T-cell (primary cell): Measurements from ENCODE around the gene DMXL2. TPM values are rescaled to one million over a fixed set of nuclear protein-coding genes. Genes with fewer than 3 reads are reported as not detected.

Source experiments
- ATAC-seq, 4 experiments: fragments of 200-7000 bp in 3 of 4; fragments of 150-1000 bp in 1 of 4; cut with Tn5 transposase; replicated peaks in 1 of 4; 1 replicate in 3 of 4; 2 replicates in 1 of 4; pipeline ENCODE4 v1.10.0; 2021; ENCODE audit warnings: moderate library complexity in 3 of 4, mild to moderate bottlenecking in 2 of 4, moderate number of reproducible peaks in 1 of 4
- CTCF ChIA-PET, 2 donors: fragments of 300-600 bp; sonication (Branson Sonifier 250); formaldehyde crosslinking; loops; one replicate each; lab custom pipeline; 2022; ENCODE audit warnings: antibody characterized with exemption in 2 of 2; lab: Charles Lee
- POLR2A ChIA-PET, 2 donors: fragments of 300-600 bp; sonication (Branson Sonifier 250); formaldehyde crosslinking; loops; one replicate each; lab custom pipeline; 2022; ENCODE audit warnings: antibody characterized with exemption in 2 of 2; lab: Charles Lee
- DNase-seq, 35 experiments: peaks; one replicate each; pipeline versions ENCODE4 v3.0.0 to v3.0.0-alpha.2; 2013 to 2023
- H3K27ac ChIP-seq: one replicate; pipeline ENCODE4 v1.5.1; 2013; ENCODE audit warnings: low read length
- H3K27me3 ChIP-seq, 2 experiments: replicated peaks in 1 of 2; 1 replicate in 1 of 2; 2 replicates in 1 of 2; pipeline versions ENCODE4 v1.6.1 to v1.7.0; 2013; ENCODE audit warnings: low read length in 1 of 2, mixed read lengths in 1 of 2; ENCODE audit not compliant: control insufficient read depth in 2 of 2, insufficient read depth in 2 of 2; ENCODE audit errors: extremely low read depth in 1 of 2
- H3K36me3 ChIP-seq, 2 donors: 1 replicate in 1 of 2; 2 replicates in 1 of 2; pipeline versions ENCODE4 v1.6.1 to v1.7.0; 2013; ENCODE audit warnings: low read length in 1 of 2; ENCODE audit not compliant: control insufficient read depth in 2 of 2, insufficient read depth in 1 of 2; ENCODE audit errors: extremely low read depth in 1 of 2
- H3K4me1 ChIP-seq, 2 experiments: 1 replicate in 1 of 2; 2 replicates in 1 of 2; pipeline versions ENCODE4 v1.6.1 to v1.7.0; 2013; ENCODE audit warnings: low read length in 2 of 2, mixed read lengths in 1 of 2; ENCODE audit not compliant: insufficient read depth in 2 of 2, control insufficient read depth in 1 of 2; ENCODE audit errors: extremely low read depth in 1 of 2
- H3K4me3 ChIP-seq, 2 donors: 1 replicate in 1 of 2; 2 replicates in 1 of 2; pipeline versions ENCODE4 v1.5.1 to v1.7.0; 2013; ENCODE audit warnings: mild to moderate bottlenecking in 2 of 2, low read length in 1 of 2, moderate library complexity in 1 of 2; ENCODE audit not compliant: control insufficient read depth in 1 of 2; ENCODE audit errors: extremely low read depth in 1 of 2
- H3K9me3 ChIP-seq: 2 replicates; pipeline ENCODE4 v1.7.0; 2013
- H3K27ac Mint-ChIP-seq, 2 donors: one replicate each; pipeline ENCODE4 v1.8.0; 2020 to 2021; ENCODE audit warnings: mild to moderate bottlenecking in 2 of 2, mixed read lengths in 2 of 2
- H3K27me3 Mint-ChIP-seq, 2 donors: one replicate each; pipeline ENCODE4 v1.8.0; 2021 to 2022; ENCODE audit warnings: mixed read lengths in 2 of 2
- H3K36me3 Mint-ChIP-seq: one replicate; pipeline ENCODE4 v1.8.0; 2021; ENCODE audit warnings: mixed read lengths
- H3K4me1 Mint-ChIP-seq, 3 donors: one replicate each; pipeline ENCODE4 v1.8.0; 2020 to 2022; ENCODE audit warnings: mixed read lengths in 3 of 3, mild to moderate bottlenecking in 1 of 3
- H3K4me3 Mint-ChIP-seq, 3 donors: one replicate each; pipeline ENCODE4 v1.8.0; 2020 to 2022; ENCODE audit warnings: mild to moderate bottlenecking in 3 of 3, mixed read lengths in 3 of 3, moderate library complexity in 3 of 3
- H3K9me3 Mint-ChIP-seq, 3 donors: one replicate each; pipeline ENCODE4 v1.8.0; 2020 to 2022; ENCODE audit warnings: mixed read lengths in 3 of 3
- WGBS: methylation state at CpG from one replicate; pipeline ENCODE4 v1.1.5; 2013; ENCODE audit warnings: missing lambda C conversion rate; ENCODE audit not compliant: insufficient coverage; 5-methylcytosine and 5-hydroxymethylcytosine counted together
- total RNA-seq, 35 experiments: library from RNA in 6 of 35; stranded (reverse) in 6 of 35; fragments of 120-200 nt in 1 of 35; gene quantifications; one replicate each; pipeline versions ENCODE4 v1.2.1 to v1.2.4 and lab custom pipeline; 2013 to 2026

Gene DMXL2
- total RNA-seq, 5 donors from 2014 or later (not counting 1 experiment from before 2014, with no cell fraction given): 3.2 to 6.1 (median 4.6) TPM

- no peaks in the 10 kb centered on the region for H3K36me3 ChIP-seq
- Mint-ChIP-seq H3K27ac (no peak overlapping the region), H3K4me3 (no peak overlapping the region), H3K9me3 (no peaks in the 10 kb centered on the region), H3K36me3 (no peaks in the 10 kb centered on the region), H3K4me1 (no peaks in the 10 kb centered on the region), H3K27me3 (peaks cover 10 to 25% of the 10 kb centered on the region in 2 donors)
- no peaks in the 10 kb centered on the region for H3K4me1 ChIP-seq
- POLR2A ChIA-PET: no interaction called here
- no peaks in the 10 kb centered on the region for H3K9me3 ChIP-seq
- H3K27me3 ChIP-seq: peaks cover 2 to 8% of the 10 kb centered on the region in 2 experiments
- ATAC-seq: no peak
- no peak overlapping the region for H3K4me3 ChIP-seq
- WGBS: 79% methylated on average over 2 of the region's 9 CpGs
- CTCF ChIA-PET: interaction anchor here in 1 of 2 donors (0.6 kb wide), 1 partner anchor 83 kb away, joined by 3 read pairs; no protein-coding TSS in a partner anchor
- no peak overlapping the region for H3K27ac ChIP-seq
- DNase-seq: no peak
Measured at GRCh38 chr15:51403946-51404695, 218.4 kb downstream of the DMXL2 start.

GRCh38 chr15:51403072-51403878, 219.3 kb downstream of the DMXL2 start:
- no peak for DNase-seq
- H3K27me3 ChIP-seq: peaks cover 2 to 8% of the 10 kb centered on the region in 2 experiments
- Mint-ChIP-seq H3K36me3 (no peaks in the 10 kb centered on the region), H3K4me3 (no peak overlapping the region), H3K9me3 (no peaks in the 10 kb centered on the region), H3K4me1 (no peaks in the 10 kb centered on the region), H3K27ac (no peak overlapping the region), H3K27me3 (peaks cover 10 to 25% of the 10 kb centered on the region in 2 donors)
- no peaks in the 10 kb centered on the region for H3K36me3 ChIP-seq
- H3K4me3 ChIP-seq: no peak overlapping the region
- ATAC-seq: no peak
- H3K4me1 ChIP-seq: no peaks in the 10 kb centered on the region
- POLR2A ChIA-PET: no interaction called here
- WGBS: 82% methylated on average over 7 of the region's 8 CpGs
- no peaks in the 10 kb centered on the region for H3K9me3 ChIP-seq
- CTCF ChIA-PET: interaction anchor here in 1 of 2 donors (0.6 kb wide), 1 partner anchor 84 kb away, joined by 3 read pairs; no protein-coding TSS in a partner anchor
- H3K27ac ChIP-seq: no peak overlapping the region

- ATAC-seq (no peak), DNase-seq (peak in 1 of 35 experiments; percentile 4)
- H3K4me3 Mint-ChIP-seq: no peak overlapping the region
- POLR2A ChIA-PET: no interaction called here
- no peaks in the 10 kb centered on the region for H3K9me3 ChIP-seq
- no peak overlapping the region for H3K27ac Mint-ChIP-seq
- H3K4me3 ChIP-seq: no peak overlapping the region
- WGBS: 49% methylated on average over 9 of the region's 12 CpGs
- CTCF ChIA-PET: no interaction called here
- H3K4me1 ChIP-seq: no peaks in the 10 kb centered on the region
- no peak overlapping the region for H3K27ac ChIP-seq
- H3K36me3 Mint-ChIP-seq: no peaks in the 10 kb centered on the region
- no peaks in the 10 kb centered on the region for H3K4me1 Mint-ChIP-seq
- no peaks in the 10 kb centered on the region for H3K9me3 Mint-ChIP-seq
- peaks cover 10 to 28% of the 10 kb centered on the region in 2 donors for H3K27me3 Mint-ChIP-seq
- peaks cover 0 to 8% of the 10 kb centered on the region in 2 experiments for H3K27me3 ChIP-seq
- H3K36me3 ChIP-seq: no peaks in the 10 kb centered on the region
Measured at GRCh38 chr15:51401872-51402517, 220.6 kb downstream of the DMXL2 start.

GRCh38 chr15:51401051-51401780, 221.4 kb downstream of the DMXL2 start:
- ChIA-PET CTCF (no interaction called here), POLR2A (no interaction called here)
- Mint-ChIP-seq H3K4me1 (no peaks in the 10 kb centered on the region), H3K36me3 (no peaks in the 10 kb centered on the region), H3K27me3 (peaks cover 10 to 28% of the 10 kb centered on the region in 2 donors), H3K9me3 (no peaks in the 10 kb centered on the region), H3K4me3 (no peak overlapping the region), H3K27ac (no peak overlapping the region)
- Histone ChIP-seq H3K27me3 (peaks cover 0 to 6% of the 10 kb centered on the region in 2 experiments), H3K36me3 (no peaks in the 10 kb centered on the region), H3K27ac (no peak overlapping the region), H3K9me3 (no peaks in the 10 kb centered on the region), H3K4me1 (no peaks in the 10 kb centered on the region), H3K4me3 (no peak overlapping the region)
- DNase-seq: no peak
- ATAC-seq: no peak
- 77% methylated on average over 5 of the region's 7 CpGs for WGBS

- H3K9me3 Mint-ChIP-seq: no peaks in the 10 kb centered on the region
- H3K36me3 ChIP-seq: no peaks in the 10 kb centered on the region
- peaks cover 10 to 23% of the 10 kb centered on the region in 2 donors for H3K27me3 Mint-ChIP-seq
- H3K4me1 ChIP-seq: no peaks in the 10 kb centered on the region
- H3K4me3 ChIP-seq: no peak overlapping the region
- ATAC-seq (no peak), DNase-seq (no peak)
- H3K27me3 ChIP-seq: peaks cover 0 to 4% of the 10 kb centered on the region in 2 experiments
- ChIA-PET POLR2A (no interaction called here), CTCF (no interaction called here)
- no peak overlapping the region for H3K4me3 Mint-ChIP-seq
- no peaks in the 10 kb centered on the region for H3K9me3 ChIP-seq
- no peak overlapping the region for H3K27ac Mint-ChIP-seq
- no peaks in the 10 kb centered on the region for H3K4me1 Mint-ChIP-seq
- H3K36me3 Mint-ChIP-seq: no peaks in the 10 kb centered on the region
- no peak overlapping the region for H3K27ac ChIP-seq
- 75% methylated on average over 5 of the region's 9 CpGs for WGBS
Measured at GRCh38 chr15:51398626-51399025, 223.9 kb downstream of the DMXL2 start.
